GM12865 (cell line): ENCODE results near the gene FCN3.

Experiments
- DNase-seq: peaks from one replicate; pipeline ENCODE4 v3.0.0; 2010; ENCODE audit warnings: low read depth
- H3K4me3 ChIP-seq: 2 replicates; pipeline ENCODE4 v1.5.1; 2011; ENCODE audit warnings: mild to moderate bottlenecking, low read depth, low read length, control low read depth
- TF ChIP-seq, protein P1 (sequence below): IDR thresholded peaks from 2 replicates; pipeline ENCODE4 v1.5.1; 2011; ENCODE audit warnings: low read length, control low read depth, low read depth, inconsistent platforms; ENCODE audit not compliant: insufficient read depth; ENCODE audit errors: missing control alignments

Gene FCN3

DNA sequence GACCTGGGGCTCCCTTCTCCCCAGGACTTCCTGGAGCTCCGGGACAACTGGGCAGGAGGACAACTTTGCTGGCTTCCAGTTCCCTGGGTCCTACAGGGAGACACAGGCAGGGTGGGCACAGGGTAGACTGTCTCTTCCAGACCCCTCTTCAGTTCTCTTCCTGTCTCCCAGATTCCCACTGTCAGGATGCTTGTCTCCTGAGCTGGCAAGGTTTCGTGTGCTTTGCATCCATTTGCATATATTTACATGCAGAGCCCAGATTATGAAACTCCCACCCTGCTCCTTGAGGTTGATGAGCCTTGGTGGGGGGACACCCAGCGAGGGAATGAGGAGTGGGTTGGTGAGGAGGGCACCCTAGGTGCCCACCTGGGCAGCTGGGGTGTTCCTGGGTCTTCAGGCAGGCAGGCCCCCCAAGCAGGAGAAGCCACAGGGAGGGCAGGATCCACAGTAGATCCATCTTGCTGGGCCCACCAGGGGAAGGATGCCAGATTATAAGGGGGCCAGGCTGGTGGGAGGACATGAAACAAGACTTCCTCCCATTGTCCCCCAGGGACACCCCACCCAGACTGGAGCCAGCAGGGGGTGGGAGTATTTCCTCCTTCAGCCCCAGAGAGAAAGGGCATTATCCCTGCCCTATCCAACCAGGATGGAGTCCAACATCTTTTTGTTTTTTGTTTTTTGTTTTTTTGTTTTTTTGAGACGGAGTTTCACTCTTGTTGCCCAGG, at the start of gene FCN3:
TSS of gene FCN3 (minus strand) at position 463 of the 725 bp plus-strand sequence. CDS start at position 457, 6 bp downstream.
- DNase-seq = no peak
- no peak within 1 kb of the TSS for H3K4me3 ChIP-seq
- TF ChIP-seq, protein P1, sequence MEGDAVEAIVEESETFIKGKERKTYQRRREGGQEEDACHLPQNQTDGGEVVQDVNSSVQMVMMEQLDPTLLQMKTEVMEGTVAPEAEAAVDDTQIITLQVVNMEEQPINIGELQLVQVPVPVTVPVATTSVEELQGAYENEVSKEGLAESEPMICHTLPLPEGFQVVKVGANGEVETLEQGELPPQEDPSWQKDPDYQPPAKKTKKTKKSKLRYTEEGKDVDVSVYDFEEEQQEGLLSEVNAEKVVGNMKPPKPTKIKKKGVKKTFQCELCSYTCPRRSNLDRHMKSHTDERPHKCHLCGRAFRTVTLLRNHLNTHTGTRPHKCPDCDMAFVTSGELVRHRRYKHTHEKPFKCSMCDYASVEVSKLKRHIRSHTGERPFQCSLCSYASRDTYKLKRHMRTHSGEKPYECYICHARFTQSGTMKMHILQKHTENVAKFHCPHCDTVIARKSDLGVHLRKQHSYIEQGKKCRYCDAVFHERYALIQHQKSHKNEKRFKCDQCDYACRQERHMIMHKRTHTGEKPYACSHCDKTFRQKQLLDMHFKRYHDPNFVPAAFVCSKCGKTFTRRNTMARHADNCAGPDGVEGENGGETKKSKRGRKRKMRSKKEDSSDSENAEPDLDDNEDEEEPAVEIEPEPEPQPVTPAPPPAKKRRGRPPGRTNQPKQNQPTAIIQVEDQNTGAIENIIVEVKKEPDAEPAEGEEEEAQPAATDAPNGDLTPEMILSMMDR = no peak

GRCh38 chr1:27423709-27424108, 49.1 kb upstream of the FCN3 start:
- TF ChIP-seq, protein P1 = no peak
- no peak overlapping the region for H3K4me3 ChIP-seq

DNA sequence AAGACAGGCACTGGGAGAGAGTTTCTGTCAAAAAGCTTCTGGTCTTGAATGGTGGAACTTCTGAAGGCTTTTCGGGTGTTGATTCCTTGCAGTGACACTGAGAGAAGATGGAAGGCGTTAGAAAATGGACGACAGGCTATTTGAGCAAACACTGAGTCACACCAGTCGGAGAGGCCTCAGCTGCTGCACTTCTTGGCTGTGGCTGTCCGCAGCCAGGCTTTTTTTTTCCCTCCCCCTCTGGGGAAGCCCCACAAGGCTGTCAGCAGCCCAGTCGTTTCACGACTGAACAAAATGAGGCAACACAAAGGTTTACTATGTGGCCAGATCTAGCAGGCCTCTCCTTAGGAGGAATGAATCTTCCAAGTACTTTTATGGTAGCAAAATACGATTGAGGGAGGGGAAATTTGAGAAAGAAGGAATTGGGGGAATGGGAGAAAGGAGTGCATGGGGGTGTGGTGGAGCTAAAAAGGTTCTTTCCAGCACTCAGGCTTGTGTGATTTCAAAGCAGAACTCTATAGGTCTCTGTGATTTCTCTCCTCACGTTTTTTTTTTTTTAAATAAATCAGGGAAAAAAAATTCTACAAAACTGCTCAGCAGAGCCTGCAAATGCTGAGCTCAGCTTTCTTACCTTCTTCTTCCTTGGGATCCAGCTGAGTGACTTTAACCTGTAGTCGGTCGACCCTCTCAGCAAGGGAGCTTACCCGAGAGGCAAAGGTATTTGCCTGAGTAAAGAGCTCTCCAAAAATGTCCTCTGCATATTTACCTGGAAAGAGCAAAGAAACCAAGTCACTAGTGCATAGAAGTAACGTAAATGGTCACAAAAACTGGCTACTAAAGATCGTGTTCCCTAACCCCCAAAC, 43.9 kb upstream of the FCN3 start:
- peak overlapping the region; percentile 8 for H3K4me3 ChIP-seq
- peak; percentile 93 for DNase-seq

More at GRCh38 chr1:27423709-27424108, 49.1 kb upstream of the FCN3 start:
- DNase-seq = no peak

DNA sequence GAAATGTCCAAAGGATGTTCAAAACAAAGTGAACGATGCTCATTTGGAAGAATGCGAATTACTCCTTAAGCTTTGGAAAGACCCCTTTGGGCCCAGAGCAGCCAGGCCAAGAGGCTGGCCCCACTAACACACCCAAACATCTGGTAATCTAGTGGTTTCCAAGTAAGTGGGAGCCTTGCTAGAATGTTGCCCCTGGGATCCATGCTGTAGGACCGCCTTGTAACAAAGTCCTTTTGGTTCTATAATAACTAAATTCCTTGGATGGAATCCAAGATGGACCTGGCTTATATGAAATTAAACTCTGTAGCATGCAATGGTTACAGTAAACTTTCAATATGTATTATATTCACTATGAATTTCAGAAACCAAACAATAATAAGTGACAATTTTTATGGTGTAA, 43.1 kb upstream of the FCN3 start:
- no peak overlapping the region; the same call in 1 of the 2 replicates for H3K4me3 ChIP-seq
- DNase-seq = no peak
- TF ChIP-seq, protein P1 = no peak

More for the DNA sequence above, 43.9 kb upstream of the FCN3 start:
- TF ChIP-seq, protein P1 = no peak

GRCh38 chr1:27416387-27417111, 41.9 kb upstream of the FCN3 start:
- TF ChIP-seq, protein P1 = peak; percentile 77
- H3K4me3 ChIP-seq = no peak overlapping the region
- DNase-seq = peak; percentile 92

DNA sequence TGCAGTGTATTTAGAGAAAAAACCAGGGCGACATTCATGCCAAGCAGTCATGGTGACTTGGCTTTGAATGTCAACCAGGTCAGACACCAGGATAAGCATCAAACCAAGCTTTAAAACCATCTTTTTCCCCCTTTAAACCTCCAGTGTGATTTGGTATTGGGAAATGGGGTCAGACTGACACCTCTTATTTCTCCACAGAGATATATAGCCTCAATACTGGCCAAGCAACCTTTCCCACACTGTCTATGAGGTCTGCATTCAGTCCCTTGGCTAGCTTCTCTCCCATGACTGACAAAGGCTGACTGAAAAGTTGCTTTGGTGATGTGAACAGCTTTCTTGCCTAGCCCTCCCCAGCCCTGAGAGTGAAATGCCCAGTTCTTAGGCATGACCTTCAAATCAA, 39.5 kb upstream of the FCN3 start:
- no peak overlapping the region for H3K4me3 ChIP-seq
- DNase-seq = no peak
- TF ChIP-seq, protein P1 = no peak
